ENCODE data around the gene KCNJ10.

Gene KCNJ10

DNA sequence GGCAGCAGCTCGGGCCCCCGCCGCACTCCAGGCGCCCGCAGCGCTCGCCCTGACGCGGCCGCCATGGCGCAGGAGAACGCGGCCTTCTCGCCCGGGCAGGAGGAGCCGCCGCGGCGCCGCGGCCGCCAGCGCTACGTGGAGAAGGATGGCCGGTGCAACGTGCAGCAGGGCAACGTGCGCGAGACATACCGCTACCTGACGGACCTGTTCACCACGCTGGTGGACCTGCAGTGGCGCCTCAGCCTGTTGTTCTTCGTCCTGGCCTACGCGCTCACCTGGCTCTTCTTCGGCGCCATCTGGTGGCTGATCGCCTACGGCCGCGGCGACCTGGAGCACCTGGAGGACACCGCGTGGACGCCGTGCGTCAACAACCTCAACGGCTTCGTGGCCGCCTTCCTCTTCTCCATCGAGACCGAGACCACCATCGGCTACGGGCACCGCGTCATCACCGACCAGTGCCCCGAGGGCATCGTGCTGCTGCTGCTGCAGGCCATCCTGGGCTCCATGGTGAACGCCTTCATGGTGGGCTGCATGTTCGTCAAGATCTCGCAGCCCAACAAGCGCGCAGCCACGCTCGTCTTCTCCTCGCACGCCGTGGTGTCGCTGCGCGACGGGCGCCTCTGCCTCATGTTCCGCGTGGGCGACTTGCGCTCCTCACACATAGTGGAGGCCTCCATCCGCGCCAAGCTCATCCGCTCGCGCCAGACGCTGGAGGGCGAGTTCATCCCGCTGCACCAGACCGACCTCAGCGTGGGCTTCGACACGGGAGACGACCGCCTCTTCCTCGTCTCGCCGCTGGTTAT, 14.2 kb upstream of the KCNJ10 start:
- DNase-seq, result no peak

DNA sequence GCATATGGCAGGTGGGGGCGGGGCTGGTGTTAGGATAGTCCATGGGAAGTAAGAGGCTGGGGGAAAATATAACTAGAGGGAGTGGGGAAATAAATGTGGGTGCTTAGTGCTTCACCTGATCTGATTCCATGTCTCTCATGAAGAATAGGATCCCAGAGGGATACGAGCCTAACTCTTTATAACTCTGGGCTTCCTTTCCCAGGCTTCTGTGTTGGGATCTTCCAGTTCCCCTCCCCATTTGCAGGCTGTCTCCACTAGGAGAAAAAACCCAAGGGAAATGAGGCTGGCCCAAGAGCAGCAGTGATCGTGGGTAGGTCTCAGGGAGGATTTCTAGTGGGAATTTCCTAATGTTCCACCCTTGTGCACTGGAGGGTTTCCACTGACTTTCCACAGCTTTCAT, 13.0 kb upstream of the KCNJ10 start:
- DNase-seq, result no peak

DNA sequence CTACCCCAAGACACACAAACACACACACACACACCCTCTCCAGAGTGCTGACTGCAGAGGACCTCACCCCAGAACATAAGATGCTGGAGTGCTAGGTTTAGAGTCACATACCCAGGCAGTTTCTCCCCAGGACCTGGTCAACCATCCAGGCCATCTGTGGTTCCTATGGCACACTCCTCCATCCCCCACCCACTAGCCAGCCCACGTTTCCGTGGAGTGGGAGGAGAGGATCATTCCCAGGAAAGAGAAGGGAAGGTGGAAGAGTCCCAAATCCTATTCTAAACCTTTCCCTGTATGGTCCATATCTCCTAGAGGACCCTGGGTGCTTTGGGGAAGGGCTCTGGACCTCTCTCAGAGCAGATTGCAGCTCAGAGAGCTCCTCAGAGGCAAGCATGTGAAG, 12.5 kb upstream of the KCNJ10 start:
- DNase-seq, result no peak

DNA sequence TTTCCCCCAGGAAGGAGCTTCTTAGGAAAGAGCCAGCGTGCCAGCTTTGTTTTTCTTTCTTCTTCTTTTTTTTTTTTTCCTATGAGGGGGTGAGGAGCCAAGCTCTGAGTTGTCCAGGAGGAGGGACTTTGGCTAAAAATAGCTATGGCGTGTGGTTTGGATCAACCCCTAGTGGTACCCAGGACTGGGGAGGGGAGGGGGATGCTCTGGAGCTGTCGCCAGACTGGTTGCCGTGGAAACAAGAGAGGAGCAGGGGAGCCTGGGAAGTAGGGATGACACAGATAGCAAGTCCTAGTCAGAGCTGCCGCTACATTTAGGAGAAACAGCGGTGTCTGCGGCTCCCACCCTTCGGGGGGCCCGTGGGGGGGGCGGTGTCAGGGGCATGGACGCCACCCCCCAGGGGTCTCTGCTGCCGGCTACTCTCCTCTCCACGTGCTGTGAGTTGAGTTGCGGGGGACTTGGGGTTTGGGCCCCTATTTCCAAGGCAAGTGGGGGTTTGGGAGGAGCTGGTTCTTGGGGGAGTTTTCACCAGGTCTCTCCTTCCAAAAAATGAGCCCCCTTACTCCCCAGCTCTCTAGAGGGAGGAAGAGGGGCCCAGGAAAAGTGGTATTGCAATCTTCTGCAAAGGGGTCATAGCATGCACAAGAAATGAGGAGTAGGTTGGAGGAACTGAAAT, 11.4 kb upstream of the KCNJ10 start, which contains the start of gene KCNJ9:
Gene KCNJ9, plus strand, starts transcription at position 278 of the 676 bp plus-strand sequence. CDS start 2,493 bp downstream, outside the sequence.
- no peak for DNase-seq

DNA sequence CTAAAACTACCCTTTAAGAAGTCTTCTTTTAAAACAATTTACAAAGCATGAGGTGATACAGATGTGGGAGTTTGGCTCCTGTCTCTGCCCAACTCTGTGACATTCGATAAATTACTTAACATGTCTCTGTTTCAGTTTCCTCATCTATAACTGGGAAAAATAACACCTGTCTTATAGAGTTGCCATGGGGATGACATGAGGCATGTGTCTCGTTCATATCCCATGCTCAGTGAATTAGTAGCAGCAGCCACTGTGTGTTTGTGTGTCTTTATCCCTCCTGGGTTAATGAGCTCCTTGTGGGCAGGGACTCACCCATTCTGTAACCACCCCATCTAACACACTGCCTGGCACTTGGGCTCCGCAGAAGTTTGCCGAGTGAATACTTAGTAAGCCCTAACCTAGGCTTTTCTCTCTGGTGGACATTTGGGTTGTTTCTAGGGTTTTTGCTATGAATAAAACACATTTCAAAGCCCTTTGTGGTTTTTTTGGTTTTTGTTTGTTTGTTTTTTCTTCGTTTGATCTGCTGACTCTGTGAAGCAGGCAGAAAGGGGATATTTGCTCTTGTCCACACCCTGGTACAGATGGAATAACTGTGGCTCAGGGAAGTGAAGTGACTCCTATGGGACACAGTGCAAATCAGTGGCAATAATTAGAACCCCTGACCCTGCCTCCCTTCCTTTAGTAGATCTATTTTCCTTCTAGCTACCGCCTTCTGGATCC, 10.6 kb upstream of the KCNJ10 start:
- DNase-seq, result no peak

DNA sequence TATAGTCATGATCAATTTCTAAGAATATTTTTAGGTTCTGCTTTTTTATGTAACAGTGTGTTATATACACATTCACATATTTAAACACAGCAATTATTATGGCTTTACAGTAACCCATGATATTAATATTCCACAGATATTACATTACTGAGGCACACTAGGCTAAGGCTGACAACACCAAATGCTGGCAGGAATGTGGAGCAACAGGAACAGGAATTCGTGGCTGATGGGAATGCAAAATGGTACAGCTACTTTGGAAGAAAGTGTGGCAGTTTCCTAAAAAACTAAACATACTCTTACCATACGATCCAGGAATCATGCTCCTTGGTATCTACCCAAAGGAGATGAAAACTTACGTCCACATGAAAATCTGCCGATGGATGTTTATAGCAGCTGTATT, 9.5 kb upstream of the KCNJ10 start:
- DNase-seq, result no peak

DNA sequence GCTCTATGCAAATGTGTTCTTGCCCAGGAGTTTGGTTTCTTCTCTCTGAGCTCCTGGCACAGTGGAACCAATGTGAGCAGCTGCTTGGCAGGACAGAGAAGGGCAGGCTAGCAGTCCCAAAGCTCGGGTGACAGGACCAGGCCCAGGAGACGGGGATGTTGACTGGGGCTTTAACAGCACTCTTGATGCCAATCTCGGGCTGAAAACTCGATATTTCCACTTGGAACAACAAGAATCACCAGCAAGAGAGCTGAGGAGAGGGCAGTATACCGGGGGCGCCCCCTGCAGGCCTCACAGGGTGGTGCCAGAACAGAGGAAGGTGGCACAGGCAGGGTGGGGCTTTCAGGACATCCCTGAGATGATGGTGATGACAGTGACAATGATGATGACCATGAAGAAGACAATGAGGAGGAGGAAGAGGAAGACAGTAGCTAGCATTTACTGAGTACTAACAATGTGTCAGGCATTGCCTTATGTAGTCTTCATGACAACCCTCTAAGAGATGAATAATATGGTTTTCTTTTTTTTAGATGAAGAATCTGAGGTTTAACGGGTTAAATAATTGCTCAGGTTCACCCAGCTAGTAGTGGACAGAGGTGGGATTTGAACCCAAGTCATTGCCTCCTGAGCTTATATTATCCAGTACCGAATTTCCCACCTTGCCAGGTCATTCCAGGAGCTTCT, 8.7 kb upstream of the KCNJ10 start:
- DNase-seq, result peak; percentile 65 to 67

DNA sequence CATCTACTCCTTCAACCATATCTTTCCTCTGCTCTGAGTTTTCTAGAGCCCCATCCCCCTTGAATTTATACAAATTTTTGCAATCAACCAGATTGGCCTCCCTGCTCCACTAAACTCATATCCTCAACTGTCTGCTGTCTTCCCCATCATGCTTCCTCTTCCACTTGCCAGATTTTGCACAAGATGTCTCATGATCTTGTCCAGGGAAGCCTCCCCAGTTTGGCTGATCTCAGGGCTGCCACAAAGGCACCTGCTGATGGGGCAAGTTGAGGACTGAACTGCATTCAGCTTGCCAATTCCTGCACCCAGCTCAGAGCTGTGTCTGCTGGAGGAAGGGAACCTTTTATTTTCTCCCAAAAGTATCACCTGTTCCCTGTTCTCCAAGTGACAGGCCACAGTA, 7.5 kb upstream of the KCNJ10 start:
- peak; percentile 83 to 86 for DNase-seq

DNA sequence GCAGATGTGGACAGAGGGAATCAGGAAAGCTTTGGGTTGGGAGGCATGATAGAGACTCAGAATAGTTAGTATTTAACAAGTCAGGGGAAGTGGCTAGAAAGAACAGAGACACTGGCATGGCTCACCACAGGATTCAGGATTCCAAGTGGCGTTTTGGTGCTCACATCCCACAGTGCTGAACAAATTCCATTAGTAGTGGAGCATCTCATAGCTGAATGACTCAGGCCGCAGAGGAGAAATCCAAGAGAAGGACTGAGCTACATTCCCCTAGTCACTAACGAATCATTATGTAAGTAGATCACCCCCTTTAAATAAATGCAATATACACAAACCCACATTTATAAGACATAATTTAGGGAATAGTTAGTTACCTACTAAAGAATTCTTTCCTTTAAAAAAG, 6.3 kb upstream of the KCNJ10 start:
- DNase-seq, result no peak

DNA sequence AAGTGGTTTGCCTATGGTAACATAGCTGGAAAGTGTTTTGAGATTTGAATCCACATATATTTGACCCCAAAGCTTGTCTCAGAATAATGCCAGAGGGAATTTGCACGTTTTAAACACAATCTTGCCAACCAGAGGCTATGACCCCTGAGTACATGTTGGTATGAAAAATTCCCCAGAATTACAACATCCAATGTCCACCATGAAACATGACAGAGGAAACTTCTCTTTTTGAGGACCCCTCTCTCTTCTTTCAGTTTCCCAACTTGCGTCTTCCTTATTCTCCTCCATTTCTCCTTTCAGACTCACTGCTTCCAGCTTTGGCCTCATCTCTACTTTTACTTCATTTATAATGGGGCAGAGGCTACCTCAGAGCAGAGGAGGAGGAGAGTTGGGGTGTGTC, 5.9 kb upstream of the KCNJ10 start:
- peak; percentile 36 to 47 for DNase-seq

DNA sequence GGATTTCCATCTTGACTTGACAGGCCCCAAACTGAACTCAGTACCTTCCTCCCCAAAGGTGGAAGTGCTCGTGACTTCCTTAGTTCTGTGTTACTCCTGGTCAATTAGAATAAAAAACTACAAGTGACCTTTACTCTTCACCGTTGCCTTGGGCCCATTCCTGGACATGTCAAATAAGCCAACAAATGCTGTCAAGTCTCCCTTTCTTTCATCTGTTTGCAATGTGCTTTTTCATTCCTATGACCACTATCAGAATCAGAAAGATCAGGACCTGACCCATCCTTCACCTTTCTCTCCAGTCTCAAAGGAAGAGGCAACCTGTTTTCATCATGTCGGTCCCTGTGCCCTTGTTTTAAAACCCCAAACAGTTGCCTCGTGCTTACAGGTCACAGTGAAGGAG, 4.9 kb upstream of the KCNJ10 start:
- DNase-seq, result no peak

DNA sequence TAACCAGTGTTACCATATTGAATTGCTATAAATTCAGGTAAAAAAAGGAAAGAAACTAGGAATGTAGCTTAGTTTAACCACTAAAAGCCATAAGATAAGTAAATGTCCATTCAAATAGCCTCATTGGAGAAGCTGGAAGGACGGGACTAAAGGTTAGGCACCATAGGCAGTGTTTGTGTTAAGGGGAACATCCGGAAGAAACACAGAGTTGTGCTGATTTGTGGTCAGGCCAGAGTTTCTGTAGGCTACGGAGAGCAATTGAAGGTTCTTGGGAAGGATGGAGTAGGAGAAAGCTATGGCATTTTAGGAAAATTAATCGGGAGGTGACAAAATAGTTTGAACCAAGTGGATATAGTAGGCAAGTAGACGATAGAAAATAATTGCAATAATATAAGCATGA, 1.3 kb upstream of the KCNJ10 start:
- no peak for DNase-seq

DNA sequence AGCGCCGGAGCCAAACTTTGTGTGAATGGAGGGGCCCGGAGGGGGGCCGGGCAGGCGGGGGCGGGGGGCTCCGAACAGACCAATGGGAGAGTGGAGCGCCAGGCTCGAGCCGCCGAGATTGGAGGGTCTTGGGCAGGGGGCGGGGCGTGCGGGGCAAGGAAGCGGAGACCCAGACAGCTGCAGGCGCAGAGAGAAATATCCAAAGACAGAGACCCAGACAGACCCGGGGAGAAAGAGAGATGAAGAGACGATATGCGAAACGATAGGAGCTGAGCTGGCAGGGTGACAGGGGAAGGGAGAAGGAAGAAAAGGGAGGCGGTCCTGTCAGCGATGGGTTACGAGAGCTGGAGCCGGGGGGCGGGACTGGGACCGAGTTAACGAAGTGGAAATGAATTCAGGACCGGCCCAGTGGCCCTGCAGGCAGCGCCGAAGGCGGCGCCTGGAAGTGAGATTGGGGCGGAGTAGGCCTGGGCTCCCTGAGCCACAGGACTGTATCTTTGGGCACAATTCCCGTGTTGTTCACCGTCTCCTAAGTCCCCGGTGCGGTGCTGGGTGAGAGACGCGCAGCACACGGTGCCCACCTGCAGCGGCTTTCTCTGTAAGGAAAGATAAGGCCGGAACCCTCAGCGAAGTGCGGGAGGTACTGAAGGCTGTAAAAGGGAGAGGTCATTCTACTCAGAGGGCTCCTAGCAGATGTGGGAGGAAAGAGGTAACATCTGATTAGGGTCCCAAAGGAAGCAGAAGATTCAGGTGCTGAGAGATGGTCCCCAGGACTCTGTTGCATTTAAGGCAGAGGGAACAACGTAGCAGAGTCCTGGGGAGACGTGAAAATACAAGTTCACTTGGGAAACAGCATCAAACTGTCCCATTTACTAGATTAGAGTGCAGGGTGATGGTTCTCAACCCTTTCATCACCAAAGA, 543 bp upstream of the KCNJ10 start:
- peak; percentile 61 to 69 for DNase-seq

DNA sequence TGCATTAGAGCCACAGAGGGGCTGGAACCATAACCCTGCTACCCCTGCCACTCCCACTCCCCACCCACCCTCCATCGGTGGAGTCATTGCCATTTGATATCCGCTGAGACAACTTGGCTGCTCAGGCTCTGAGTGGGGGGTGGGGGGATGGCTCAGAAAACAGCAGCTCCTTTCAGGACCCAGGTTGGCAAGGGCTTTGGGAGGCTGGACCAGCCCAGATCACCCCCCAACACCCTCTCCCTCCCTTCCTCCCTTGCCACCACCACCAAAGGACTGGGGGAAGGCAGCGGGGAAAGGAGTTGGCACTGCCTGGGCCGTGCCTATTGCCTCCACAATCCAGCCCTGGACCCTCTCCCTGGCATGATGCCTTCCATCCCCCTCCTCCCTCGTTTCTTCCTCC, 1.7 kb downstream of the KCNJ10 start:
- no peak for DNase-seq

DNA sequence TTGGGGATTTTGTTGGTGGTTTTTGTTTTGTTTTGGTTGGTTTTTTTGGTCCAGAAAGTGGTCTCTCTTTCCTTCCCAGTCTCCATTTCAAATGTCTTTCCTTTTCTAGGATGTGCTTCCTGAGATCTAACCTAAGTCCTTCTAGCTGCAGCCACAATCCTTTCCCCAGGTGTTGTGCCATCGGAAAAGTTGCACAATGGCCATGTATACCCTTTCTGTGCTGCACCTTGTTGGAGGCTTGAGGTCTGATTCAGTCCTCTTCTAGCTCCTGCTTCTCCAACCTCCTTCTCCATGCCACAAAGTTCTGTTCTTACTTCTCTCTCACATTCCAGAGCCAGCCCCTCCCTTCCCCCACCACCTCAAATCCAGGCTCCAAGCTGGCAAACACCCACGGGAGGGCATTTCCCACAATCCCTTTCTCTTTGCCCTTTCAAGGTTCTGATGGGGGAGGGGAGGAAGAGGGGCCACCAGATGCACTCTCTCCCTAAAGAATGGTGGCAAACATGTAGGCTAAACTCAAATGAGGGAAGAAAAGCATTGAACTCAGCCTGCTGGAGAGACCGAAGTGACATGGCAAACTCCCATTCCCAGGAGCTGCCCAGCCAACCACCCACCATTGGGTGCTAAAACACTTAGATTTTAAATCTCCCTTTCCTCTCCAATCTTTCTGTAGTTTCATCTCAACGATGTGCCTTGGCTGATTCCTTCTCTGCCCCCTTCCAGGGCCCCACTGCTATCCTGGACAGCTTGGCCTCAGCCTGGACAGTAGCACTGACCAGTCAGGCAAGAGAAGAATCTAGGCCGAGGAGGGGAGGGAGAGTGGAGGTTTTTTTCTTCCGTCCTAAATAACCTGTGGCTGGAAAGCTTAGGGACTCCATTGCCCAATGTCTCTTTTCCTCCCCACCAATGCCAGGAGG, 2.9 kb downstream of the KCNJ10 start:
- DNase-seq, result no peak

DNA sequence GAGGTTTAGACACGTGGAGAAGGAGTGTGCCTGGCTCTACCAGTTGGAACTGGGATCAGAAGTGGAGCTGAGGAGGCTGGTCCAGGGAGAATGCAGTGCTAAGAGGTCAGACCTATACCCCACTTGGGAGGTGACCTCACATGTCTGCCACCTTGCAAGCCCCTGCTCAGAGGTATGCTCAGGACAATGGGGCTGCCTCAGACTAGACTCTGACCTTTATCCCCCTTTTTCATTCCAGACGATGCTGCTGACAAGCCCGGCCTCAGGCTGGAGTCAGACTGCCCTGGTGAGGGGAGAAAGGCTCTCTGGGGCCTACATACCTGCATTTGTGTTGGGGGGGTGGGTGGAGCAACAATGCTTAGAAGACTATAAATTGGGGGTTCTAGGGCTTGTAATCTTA, 5.2 kb downstream of the KCNJ10 start:
- no peak for DNase-seq

DNA sequence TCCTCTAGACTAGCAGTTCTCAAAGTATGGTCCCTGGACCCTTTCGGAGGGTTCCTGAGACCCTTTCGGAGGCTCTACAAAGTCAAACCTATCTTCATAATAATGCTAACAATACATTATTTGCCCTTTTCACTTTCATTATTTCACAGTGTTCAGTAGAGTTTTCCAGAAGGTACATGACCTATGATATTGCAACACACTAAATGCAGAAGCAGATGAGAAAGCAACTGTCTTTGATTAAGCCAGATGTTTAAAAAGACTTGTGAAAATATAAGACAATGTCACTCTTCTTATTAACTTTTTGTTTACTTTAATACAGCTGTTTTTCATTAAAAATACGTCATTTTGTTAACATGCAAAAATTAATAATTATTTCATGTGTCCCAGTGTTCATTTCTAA, 5.8 kb downstream of the KCNJ10 start:
- DNase-seq, result no peak

DNA sequence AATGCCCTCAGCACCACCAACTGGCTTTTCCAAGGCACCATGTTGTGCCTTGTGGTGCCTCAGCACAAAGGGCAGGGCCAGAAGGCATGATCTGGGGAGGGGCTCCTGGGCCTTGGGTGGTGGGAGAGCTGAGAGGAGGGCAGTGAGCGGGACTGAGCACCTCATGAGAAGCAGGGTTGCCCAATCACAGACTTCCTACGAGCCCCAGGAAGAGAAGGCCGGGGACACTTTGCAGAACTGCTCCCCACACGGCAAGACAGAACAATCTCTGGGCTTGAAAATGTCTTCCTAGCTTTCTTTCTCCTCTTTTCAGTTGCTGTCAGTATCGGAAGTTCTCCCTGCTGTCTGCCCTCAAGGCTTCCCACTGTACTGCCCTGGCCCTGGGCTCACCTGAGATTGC, 6.8 kb downstream of the KCNJ10 start:
- peak in 1 of 2 donors; percentile 53 for DNase-seq

DNA sequence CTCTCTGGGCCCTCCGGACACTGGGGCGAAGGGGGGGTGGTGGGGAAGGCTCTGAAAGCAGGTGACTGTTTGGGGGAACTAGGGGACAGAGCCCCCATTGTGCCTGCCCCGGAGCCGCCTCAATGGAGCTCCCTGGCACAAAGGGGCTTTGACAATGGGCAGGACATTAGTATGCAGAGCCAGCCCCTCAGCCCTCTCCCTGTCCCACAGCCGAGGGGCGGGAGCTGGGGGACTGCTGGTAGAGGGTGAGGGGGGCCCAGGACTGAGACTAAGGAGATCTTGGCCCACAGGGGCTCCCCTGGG, 7.8 kb downstream of the KCNJ10 start:
- no peak for DNase-seq

DNA sequence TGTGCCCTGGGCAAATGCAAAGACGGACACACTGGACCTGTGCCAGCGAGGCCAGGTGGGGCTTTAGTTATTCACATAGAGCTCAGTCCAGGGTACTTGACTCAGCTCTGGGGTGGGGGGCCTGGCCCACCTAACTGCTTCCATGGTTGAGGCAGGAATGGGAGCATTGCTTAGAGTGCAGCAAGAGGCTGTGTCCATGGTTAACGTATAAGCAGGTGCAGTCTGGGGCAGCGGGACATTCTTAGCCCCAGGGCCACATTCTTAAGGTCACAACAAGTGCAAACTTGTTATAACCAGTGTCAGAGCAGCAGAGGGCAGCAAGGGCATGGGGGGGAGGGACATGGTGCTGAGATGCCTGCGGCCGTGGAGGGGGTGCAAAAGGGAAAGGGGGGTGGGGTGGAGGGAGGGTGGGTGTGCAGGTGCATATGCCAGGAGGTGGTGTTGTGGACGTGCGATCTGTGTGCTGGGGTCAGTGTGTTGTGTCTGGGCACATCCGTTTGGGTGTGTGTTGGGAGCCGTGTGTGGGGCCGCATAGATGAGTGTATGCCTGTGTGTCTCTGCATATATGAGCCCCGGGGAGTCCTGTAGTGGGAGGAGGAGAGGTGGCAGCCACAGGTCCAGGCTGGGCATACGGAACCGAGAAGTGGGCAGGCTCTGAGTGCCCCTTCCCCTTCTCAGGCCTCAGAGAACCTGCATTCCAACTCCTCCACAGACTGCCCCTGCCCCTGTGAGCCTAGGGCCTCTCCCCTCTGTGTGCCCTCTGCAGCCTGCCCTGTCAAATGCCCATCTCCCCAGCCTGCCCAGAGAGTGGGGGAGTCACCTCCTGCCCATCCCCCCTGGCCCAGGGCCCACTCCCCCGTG, 8.4 kb downstream of the KCNJ10 start:
- no peak for DNase-seq

All from inflammatory macrophage (primary cell).